Stimulated activated CD8-positive, alpha-beta memory T cell treated with anti-CD3 and anti-CD28 coated beads, Interleukin-15, amount 100 ng/mL, for 1 hour (primary cell): ENCODE data around the gene TTC12.

Experiments
- DNase-seq: peaks from one replicate; pipeline ENCODE4 v3.0.0-alpha.2; 2020; ENCODE audit warnings: low read depth

TTC12 gene

DNA sequence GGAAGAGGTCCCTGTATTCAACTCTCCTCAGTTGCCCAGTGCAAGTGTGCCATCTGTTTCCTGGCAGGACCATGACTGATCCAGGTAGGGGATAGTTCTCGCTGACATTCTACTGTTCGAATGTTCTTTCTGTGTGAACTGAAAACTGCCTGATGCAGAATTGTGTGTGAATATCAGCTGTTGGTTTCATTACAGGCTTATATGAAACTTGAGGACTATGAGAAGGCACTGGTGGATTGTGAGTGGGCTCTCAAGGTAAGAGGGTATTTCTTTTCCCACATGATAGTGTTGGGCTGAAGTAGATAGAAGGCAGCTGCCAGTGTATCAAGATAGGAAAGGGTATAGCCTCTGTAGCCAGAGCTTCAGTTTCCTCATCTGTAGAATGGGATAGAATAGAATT lies 15.3 kb downstream of the TTC12 start:
- DNase-seq = no peak

GRCh38 chr11:113331441-113331840 lies 17.1 kb downstream of the TTC12 start:
- DNase-seq = no peak

GRCh38 chr11:113332023-113332422 lies 17.6 kb downstream of the TTC12 start:
- no peak for DNase-seq

GRCh38 chr11:113332638-113333329 lies 18.4 kb downstream of the TTC12 start:
- no peak for DNase-seq

GRCh38 chr11:113334183-113334582 lies 19.8 kb downstream of the TTC12 start:
- no peak for DNase-seq

GRCh38 chr11:113338730-113339129 lies 24.3 kb downstream of the TTC12 start:
- no peak for DNase-seq

- no peak for DNase-seq
Observed at GRCh38 chr11:113339929-113340589, 25.7 kb downstream of the TTC12 start.

DNA sequence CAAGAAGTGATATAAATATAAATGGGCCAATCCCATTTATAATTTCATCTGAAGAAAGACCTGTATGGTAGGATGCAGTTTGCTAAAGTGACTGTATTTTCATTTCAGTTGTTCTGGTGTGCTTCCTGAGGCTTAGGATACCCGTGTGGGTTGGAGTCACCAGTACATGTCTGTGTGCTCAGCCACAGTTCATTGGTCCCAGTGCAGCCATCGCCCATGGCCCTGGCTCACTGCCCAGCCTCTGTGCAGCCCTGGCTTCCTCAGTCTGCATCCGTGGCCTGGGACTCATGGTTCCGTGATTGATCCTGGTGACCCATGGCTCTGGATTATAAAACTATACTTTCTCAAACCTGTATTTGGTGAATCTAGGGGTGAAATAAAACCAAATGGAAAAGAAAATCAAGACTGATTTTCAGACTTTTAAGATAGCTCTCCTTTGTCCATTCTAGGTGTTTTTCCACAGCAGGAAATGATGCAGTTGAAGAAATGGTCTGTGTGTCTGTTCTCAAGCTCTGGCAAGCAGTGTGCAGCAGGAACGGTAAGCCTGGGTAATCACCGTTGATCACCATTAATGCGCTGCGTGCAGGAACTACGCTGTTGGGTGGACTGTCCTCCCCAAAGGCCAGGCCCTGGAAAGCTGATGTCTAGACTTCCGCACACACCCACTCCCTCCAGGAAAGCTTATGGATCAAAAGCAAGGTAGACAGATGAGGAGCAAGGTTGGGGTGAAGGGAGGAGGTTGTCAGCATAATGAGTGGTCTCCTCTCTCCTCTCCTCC lies 27.2 kb downstream of the TTC12 start:
- DNase-seq = no peak

GRCh38 chr11:113345978-113346377 lies 31.6 kb downstream of the TTC12 start:
- no peak for DNase-seq

GRCh38 chr11:113349528-113349927 lies 35.1 kb downstream of the TTC12 start:
- DNase-seq = no peak

GRCh38 chr11:113350336-113351067 lies 36.1 kb downstream of the TTC12 start:
- DNase-seq = no peak

GRCh38 chr11:113351068-113351450 lies 36.7 kb downstream of the TTC12 start:
- no peak for DNase-seq

- DNase-seq = no peak
Observed at GRCh38 chr11:113351480-113351879, 37.1 kb downstream of the TTC12 start.

DNA sequence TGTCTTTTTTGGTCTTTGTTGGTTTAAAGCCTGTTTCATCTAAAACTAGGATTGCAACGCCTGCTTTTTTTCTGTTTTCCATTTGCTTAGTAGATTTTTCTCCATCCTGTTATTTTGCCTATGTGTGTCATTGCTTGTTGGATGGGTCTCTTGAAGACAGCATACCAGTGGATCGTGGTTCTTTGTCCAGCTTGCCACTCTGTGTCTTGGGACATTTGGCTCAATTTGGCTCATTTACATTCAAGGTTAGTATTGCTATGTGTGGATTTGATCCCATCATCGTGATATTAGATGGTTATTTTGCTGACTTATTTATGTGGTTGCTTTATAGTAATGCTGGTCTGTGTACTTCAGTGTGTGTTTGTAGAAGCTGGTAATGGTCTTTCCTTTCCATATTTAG lies 41.8 kb downstream of the TTC12 start:
- no peak for DNase-seq

- no peak for DNase-seq
Observed at GRCh38 chr11:113363406-113363805, 49.0 kb downstream of the TTC12 start.

DNA sequence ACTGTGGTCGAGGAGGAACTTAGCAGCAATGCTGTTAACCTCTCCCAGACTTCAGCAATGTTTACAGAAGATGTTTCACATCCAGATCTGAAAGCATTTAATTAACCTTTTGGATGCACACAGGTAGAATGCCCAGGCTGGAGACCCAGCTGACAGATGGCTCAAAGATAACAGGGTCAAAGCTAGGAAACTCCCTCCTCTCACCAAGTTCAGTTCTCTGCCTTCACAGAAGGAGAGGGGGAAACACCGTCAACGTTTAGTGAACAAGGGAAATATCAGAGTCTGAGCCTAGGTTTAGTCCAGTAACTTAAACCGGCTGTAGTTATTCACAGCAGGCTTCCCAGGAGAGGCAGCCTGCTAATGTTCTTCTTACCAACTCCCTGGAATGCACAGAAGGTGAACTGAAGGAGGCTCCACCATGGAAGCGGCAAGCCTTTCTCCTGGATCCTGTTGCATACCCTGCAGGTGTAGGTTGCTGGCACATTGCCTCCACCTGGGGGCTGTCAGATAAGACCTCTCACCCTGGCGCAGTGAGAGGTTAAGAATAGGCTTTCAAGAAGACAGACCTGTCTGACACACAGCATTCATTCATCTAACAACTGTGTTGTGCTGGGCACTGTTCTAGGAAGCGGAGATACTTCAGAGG lies 49.7 kb downstream of the TTC12 start:
- no peak for DNase-seq

- no peak for DNase-seq
Observed at GRCh38 chr11:113365895-113366294, 51.5 kb downstream of the TTC12 start.

- DNase-seq = no peak
Observed at GRCh38 chr11:113369411-113369810, 55.0 kb downstream of the TTC12 start.

DNA sequence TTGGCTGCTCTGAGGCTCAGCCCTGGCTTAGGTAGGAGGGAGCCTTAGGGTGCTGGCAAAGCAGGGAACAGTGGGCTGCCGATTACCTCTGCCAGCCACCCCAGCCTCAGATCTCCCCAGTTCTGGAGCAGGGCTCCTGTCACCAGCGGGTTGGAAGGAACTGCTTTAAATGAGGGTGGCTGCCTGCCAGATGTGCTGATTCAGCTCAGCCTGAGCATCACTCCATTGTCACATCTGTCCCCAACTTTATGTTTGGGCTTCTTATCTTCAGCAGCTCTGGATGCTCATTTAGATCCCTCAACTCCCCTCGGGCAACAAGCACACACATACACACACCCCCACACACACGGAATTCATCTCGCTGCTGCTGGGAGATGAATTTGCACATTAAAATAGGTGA lies 56.3 kb downstream of the TTC12 start:
- no peak for DNase-seq

- DNase-seq = no peak
Observed at GRCh38 chr11:113372309-113372708, 57.9 kb downstream of the TTC12 start.

DNA sequence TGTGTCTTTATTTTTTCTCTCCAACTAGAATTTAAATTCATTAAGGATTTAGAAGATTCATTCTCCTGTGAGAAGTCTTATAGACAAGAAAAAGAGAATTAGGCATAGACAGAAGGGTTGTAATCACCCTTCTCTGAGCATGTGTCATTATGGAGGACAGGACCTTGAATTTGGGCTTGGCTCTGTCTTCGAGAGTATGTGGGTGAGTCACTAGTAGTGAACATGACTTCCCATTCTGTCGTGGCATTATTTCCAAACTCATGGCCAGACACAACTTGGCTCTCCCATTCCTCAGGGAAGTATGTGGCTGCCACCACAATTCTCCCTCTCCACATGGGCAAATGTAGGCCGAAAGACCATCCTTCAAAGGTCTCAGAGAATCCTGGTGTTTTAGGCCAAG lies 58.9 kb downstream of the TTC12 start:
- no peak for DNase-seq

GRCh38 chr11:113373981-113374560 lies 59.7 kb downstream of the TTC12 start:
- DNase-seq = no peak
